OCI-LY3 (cell line): Measurements from ENCODE around the gene C10orf95.

Experiments used
- EZH2phosphoT487 ChIP-seq: fragments of 200-600 bp; shearing (Covaris generic); IDR thresholded peaks from 2 replicates; pipeline ENCODE4 v1.6.1; 2018; ENCODE audit warnings: antibody characterized with exemption, mixed run types, low read depth
- TF ChIP-seq, protein P1 (sequence below): fragments of 200-600, 300-600 bp; sonication (generic); IDR thresholded peaks from 2 replicates; pipeline ENCODE4 v1.5.1; 2014; ENCODE audit warnings: antibody characterized with exemption, low read length, low read depth

- TF ChIP-seq, protein P1, sequence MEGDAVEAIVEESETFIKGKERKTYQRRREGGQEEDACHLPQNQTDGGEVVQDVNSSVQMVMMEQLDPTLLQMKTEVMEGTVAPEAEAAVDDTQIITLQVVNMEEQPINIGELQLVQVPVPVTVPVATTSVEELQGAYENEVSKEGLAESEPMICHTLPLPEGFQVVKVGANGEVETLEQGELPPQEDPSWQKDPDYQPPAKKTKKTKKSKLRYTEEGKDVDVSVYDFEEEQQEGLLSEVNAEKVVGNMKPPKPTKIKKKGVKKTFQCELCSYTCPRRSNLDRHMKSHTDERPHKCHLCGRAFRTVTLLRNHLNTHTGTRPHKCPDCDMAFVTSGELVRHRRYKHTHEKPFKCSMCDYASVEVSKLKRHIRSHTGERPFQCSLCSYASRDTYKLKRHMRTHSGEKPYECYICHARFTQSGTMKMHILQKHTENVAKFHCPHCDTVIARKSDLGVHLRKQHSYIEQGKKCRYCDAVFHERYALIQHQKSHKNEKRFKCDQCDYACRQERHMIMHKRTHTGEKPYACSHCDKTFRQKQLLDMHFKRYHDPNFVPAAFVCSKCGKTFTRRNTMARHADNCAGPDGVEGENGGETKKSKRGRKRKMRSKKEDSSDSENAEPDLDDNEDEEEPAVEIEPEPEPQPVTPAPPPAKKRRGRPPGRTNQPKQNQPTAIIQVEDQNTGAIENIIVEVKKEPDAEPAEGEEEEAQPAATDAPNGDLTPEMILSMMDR, result no peak
- no peak for TF ChIP-seq EZH2phosphoT487
Measured at GRCh38 chr10:102435529-102436233, 15.7 kb downstream of the C10orf95 start.
